Measurements from ENCODE around the gene TNFRSF9. TPM values are rescaled to one million over a fixed set of nuclear protein-coding genes. Genes with fewer than 3 reads are reported as not detected.

Gene TNFRSF9
- total and polyA plus RNA-seq, 9 of the 15 experiments (the other 6 are each of a cell fraction or from before 2014, with no cell fraction given), result 0.04 to 0.29 (median 0.08) TPM; not detected in 1

DNA sequence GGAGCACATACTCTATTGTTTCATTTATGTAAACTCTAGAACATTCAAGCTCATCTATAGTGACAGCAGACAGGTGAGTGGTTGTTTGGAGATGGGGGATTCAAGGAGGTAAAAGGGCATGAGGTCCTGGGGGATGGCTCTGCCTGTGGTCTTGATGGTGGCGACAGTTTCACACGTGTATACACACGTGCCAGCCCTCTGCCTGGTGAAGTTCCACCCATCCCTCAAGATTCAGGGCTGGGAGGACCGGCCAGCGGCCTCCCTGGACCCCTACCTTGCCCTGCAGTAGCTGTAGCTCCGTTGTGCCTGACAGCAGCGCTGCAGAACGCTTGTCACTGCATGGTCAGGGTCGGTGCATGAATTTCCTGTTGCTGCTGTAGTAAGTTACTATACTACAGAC lies 48.8 kb downstream of the TNFRSF9 start (continued):
- TF ChIP-seq, protein P1, sequence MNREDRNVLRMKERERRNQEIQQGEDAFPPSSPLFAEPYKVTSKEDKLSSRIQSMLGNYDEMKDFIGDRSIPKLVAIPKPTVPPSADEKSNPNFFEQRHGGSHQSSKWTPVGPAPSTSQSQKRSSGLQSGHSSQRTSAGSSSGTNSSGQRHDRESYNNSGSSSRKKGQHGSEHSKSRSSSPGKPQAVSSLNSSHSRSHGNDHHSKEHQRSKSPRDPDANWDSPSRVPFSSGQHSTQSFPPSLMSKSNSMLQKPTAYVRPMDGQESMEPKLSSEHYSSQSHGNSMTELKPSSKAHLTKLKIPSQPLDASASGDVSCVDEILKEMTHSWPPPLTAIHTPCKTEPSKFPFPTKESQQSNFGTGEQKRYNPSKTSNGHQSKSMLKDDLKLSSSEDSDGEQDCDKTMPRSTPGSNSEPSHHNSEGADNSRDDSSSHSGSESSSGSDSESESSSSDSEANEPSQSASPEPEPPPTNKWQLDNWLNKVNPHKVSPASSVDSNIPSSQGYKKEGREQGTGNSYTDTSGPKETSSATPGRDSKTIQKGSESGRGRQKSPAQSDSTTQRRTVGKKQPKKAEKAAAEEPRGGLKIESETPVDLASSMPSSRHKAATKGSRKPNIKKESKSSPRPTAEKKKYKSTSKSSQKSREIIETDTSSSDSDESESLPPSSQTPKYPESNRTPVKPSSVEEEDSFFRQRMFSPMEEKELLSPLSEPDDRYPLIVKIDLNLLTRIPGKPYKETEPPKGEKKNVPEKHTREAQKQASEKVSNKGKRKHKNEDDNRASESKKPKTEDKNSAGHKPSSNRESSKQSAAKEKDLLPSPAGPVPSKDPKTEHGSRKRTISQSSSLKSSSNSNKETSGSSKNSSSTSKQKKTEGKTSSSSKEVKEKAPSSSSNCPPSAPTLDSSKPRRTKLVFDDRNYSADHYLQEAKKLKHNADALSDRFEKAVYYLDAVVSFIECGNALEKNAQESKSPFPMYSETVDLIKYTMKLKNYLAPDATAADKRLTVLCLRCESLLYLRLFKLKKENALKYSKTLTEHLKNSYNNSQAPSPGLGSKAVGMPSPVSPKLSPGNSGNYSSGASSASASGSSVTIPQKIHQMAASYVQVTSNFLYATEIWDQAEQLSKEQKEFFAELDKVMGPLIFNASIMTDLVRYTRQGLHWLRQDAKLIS (CRISPR knock-in tag; IDR thresholded peaks at IDR 0.05), result no peak
- TF ChIP-seq, protein P2, sequence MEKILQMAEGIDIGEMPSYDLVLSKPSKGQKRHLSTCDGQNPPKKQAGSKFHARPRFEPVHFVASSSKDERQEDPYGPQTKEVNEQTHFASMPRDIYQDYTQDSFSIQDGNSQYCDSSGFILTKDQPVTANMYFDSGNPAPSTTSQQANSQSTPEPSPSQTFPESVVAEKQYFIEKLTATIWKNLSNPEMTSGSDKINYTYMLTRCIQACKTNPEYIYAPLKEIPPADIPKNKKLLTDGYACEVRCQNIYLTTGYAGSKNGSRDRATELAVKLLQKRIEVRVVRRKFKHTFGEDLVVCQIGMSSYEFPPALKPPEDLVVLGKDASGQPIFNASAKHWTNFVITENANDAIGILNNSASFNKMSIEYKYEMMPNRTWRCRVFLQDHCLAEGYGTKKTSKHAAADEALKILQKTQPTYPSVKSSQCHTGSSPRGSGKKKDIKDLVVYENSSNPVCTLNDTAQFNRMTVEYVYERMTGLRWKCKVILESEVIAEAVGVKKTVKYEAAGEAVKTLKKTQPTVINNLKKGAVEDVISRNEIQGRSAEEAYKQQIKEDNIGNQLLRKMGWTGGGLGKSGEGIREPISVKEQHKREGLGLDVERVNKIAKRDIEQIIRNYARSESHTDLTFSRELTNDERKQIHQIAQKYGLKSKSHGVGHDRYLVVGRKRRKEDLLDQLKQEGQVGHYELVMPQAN (IDR thresholded peaks at IDR 0.05; ENCODE audit: borderline replicate concordance), result no peak
- TF ChIP-seq NONO (IDR thresholded peaks at IDR 0.05; ENCODE audit: low read depth in 2 of 2, low read length in 1 of 2), result no peak

DNA sequence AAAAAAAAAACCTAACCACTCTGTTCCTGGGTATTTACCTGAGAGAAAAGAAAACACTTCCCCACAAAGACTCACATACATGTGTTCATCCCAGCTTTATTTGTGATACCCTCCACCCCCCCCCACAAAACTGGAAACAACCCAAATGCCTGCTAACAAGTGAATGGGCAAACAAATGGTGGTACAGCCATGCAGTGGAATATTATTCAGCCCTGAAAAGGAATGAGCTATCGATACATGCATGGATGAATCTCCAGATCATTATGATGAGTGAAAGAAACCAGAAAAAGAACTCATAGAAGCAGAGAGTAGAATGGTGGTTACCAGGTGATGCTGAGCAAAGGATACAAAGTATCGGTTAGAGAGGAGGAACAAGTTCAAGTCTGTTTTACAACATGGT lies 49.8 kb downstream of the TNFRSF9 start:
- CTCF ChIA-PET (ENCODE audit: low intra/inter-chr PET ratio), result interaction anchor here (0.6 to 0.7 kb wide), 2 partner anchors 213 to 577 kb away, joined by 3 to 4 read pairs; no protein-coding TSS in a partner anchor
- WGBS (ENCODE audit: insufficient coverage, low coverage, missing lambda C conversion rate), result 35% methylated on average over 2 of the region's 2 CpGs
- TF ChIP-seq NFATC3 (IDR thresholded peaks at IDR 0.05) (no peak), RBM25 (IDR thresholded peaks at IDR 0.05; ENCODE audit: low read depth, low read length, severe bottlenecking) (peak; percentile 50)
- TF ChIP-seq, protein P3, sequence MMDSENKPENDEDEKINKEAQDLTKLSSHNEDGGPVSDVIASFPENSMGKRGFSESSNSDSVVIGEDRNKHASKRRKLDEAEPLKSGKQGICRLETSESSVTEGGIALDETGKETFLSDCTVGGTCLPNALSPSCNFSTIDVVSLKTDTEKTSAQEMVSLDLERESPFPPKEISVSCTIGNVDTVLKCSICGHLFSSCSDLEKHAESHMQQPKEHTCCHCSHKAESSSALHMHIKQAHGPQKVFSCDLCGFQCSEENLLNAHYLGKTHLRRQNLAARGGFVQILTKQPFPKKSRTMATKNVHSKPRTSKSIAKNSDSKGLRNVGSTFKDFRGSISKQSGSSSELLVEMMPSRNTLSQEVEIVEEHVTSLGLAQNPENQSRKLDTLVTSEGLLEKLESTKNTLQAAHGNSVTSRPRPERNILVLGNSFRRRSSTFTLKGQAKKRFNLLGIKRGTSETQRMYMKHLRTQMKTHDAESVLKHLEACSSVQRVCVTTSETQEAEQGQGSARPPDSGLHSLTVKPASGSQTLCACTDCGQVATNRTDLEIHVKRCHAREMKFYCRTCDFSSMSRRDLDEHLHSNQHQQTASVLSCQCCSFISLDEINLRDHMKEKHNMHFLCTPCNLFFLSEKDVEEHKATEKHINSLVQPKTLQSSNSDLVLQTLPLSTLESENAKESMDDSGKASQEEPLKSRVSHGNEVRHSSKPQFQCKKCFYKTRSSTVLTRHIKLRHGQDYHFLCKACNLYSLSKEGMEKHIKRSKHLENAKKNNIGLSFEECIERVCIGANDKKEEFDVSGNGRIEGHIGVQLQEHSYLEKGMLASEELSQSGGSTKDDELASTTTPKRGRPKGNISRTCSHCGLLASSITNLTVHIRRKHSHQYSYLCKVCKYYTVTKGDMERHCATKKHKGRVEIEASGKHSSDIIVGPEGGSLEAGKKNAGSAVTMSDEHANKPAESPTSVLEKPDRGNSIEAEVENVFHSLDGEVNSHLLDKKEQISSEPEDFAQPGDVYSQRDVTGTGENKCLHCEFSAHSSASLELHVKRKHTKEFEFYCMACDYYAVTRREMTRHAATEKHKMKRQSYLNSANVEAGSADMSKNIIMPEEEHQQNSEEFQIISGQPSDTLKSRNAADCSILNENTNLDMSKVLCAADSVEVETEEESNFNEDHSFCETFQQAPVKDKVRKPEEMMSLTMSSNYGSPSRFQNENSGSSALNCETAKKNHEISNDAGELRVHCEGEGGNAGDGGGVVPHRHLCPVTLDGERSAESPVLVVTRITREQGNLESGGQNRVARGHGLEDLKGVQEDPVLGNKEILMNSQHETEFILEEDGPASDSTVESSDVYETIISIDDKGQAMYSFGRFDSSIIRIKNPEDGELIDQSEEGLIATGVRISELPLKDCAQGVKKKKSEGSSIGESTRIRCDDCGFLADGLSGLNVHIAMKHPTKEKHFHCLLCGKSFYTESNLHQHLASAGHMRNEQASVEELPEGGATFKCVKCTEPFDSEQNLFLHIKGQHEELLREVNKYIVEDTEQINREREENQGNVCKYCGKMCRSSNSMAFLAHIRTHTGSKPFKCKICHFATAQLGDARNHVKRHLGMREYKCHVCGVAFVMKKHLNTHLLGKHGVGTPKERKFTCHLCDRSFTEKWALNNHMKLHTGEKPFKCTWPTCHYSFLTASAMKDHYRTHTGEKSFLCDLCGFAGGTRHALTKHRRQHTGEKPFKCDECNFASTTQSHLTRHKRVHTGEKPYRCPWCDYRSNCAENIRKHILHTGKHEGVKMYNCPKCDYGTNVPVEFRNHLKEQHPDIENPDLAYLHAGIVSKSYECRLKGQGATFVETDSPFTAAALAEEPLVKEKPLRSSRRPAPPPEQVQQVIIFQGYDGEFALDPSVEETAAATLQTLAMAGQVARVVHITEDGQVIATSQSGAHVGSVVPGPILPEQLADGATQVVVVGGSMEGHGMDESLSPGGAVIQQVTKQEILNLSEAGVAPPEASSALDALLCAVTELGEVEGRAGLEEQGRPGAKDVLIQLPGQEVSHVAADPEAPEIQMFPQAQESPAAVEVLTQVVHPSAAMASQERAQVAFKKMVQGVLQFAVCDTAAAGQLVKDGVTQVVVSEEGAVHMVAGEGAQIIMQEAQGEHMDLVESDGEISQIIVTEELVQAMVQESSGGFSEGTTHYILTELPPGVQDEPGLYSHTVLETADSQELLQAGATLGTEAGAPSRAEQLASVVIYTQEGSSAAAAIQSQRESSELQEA (IDR thresholded peaks at IDR 0.05; ENCODE audit: low read depth), result no peak

More for the DNA sequence above, 49.8 kb downstream of the TNFRSF9 start:
- no peaks in the 10 kb centered on the region for H3K36me3 ChIP-seq (ENCODE audit: control insufficient read depth, insufficient read depth, low read length)
- H3K79me2 ChIP-seq (ENCODE audit: control insufficient read depth, insufficient read depth, low read length), result no peaks in the 10 kb centered on the region
- no TSS peak for BruUV-seq (replicated peaks)
- H3K9me1 ChIP-seq (ENCODE audit: control insufficient read depth, insufficient read depth, low read length), result no peaks in the 10 kb centered on the region
- H3K4me2 ChIP-seq (ENCODE audit: insufficient read depth, low read length), result no peak overlapping the region
- no peak for DNase-seq (ENCODE audit: extremely low read depth in 1 of 4, low spot score in 3 of 4)
- no peak for ATAC-seq
- no peak overlapping the region for H3K27ac ChIP-seq (ENCODE audit: extremely low read depth, low read depth, low read length)
- H3K9ac ChIP-seq (ENCODE audit: insufficient read depth in 1 of 2, low read depth in 2 of 2, low read length in 2 of 2), result no peak overlapping the region
- POLR2A ChIA-PET, result no interaction called here
- FAIRE-seq, result no peak
- in situ Hi-C loops (cut with MboI) (no loop called here), intact Hi-C loops (cut with micrococcal nuclease) (no loop called here)
- no peak overlapping the region for H3K4me3 ChIP-seq
- no peak overlapping the region for H2AFZ ChIP-seq (ENCODE audit: low read depth, low read length)
- H4K20me1 ChIP-seq (replicated peaks; ENCODE audit: control insufficient read depth, insufficient read depth, low read length), result no peaks in the 10 kb centered on the region
- H3K9me3 ChIP-seq (replicated peaks; ENCODE audit: control insufficient read depth, insufficient read depth, low read depth, low read length), result no peaks in the 10 kb centered on the region
- H3K27me3 ChIP-seq (ENCODE audit: control insufficient read depth in 2 of 2, insufficient read depth in 2 of 2, low read length in 2 of 2), result peaks cover 21 to 47% of the 10 kb centered on the region in 2 experiments
- H3K4me1 ChIP-seq (replicated peaks in 1 of 2; ENCODE audit: control insufficient read depth in 2 of 2, insufficient read depth in 2 of 2, low read length in 2 of 2), result peaks cover 0 to 2% of the 10 kb centered on the region in 2 experiments; a peak in 2 of 5 replicates

Data from K562 (cell line).